Measurements from ENCODE around the gene ERC2.

GRCh38 chr3:56488812-56489600 lies 20.7 kb upstream of the ERC2 start:
- no peak for TF ChIP-seq CTCF (IDR thresholded peaks at IDR 0.05; ENCODE audit: extremely low read depth in 1 of 2, insufficient read depth in 1 of 2, low read depth in 1 of 2, low read length in 2 of 2)
- no peak for TF ChIP-seq POLR2AphosphoS5 (IDR thresholded peaks at IDR 0.05; ENCODE audit: insufficient read depth, low read depth, low read length)
- no peak for TF ChIP-seq POLR2A (IDR thresholded peaks at IDR 0.05; ENCODE audit: low read depth, low read length)
- no peak for TF ChIP-seq JUN (IDR thresholded peaks at IDR 0.05; ENCODE audit: borderline replicate concordance, insufficient read depth, insufficient read length, low read depth)
- no peak for TF ChIP-seq EZH2 (IDR thresholded peaks at IDR 0.05; ENCODE audit: borderline replicate concordance, low read depth, low read length, severe bottlenecking)
